Islet precursor cell (in vitro differentiated cells): ENCODE results near the gene SLC7A1.

Experiments
- DNase-seq: peaks from one replicate; pipeline ENCODE4 v3.0.0-alpha.2; 2018

Gene SLC7A1

DNA sequence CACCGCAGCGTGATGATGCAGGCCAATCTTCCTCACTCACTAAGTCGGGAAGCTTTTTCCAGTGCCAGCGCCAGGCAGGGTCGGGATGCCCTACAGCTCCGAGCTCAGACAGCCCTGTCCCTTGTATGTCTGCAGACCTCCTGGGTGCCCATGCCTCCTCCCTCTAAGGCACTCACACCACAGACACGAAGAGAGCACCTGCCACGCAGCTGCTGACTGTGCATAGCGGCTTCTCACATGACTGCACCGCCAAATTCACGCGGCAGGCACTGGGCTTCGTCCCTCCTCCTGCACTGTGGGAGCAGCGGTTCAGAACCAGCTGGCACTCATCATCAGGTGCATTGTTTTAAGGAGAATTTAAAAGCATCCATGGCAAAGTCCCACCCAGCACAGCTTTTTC is 88.1 kb downstream of the SLC7A1 start:
- no peak for DNase-seq

DNA sequence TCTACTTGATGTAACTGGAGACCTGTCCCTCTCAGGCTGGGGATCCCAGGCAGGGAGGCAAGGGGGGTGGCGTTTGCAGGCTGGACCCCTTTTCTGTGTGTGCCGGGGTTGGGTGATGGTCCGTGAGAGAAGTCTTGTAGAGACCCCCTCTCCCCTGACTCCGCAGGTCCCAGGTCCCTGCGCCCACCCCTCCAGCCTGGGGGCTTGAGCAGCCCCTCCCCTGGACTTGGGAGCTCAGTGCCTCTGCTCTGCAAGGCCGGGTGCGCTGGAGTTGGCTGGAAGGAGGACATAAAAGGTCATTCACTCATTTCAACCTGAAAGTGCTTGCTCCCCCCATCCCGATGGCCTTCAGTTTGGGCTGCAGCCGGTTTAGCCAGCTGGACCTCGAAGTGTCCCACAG is 89.5 kb downstream of the SLC7A1 start:
- DNase-seq, result no peak

GRCh38 chr13:29505511-29505910 is 90.0 kb downstream of the SLC7A1 start:
- no peak for DNase-seq

GRCh38 chr13:29504691-29505090 is 90.8 kb downstream of the SLC7A1 start:
- DNase-seq, result no peak

GRCh38 chr13:29503041-29503837 is 92.2 kb downstream of the SLC7A1 start:
- peak; percentile 85 for DNase-seq

DNA sequence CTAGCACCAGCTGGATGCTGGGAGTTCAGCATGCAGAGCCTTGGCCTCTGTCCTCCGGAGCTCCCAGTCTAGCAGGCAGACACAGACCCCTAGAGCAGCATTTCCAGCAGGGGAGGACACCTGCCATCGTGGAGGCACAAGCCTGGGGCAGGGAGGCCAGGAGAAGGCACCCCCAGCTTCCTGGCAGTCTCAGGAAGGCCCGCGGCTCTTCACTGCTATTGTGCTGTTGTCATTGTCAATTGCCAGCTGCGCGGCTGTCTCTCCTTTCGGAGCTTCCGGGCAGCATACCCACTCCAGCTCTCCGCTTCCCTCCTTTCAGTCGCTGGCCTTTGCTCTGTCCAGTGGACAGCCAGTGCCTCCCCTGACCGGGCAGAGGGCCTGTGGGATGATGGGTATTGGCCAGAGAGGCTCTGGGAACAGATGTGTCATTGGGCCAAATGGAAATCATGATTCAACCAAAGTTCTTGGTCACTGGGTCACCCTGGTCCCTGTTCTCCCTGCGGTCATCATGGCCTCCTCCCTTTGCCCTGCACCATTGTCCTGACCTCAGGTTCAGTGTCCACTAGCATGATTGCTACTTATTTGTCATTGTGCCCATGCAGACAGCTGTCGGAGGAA is 93.0 kb downstream of the SLC7A1 start:
- no peak for DNase-seq

DNA sequence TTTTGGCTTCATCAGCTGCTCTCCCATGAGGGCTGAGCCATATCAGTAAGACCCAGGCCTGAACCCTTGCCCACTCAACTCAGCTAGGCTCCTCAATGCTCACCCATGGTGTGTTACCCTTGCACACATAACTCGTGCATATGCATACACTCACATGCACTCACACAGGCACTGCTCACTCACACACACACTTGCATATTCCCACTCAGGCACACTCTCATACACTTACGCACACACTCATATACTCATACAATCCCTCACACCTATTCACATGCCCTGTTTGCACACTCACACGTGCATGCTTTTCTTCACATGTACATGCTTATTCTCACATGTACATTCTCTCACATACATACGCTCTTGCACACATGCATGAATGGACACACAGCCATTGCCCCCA is 93.8 kb downstream of the SLC7A1 start:
- DNase-seq, result no peak

DNA sequence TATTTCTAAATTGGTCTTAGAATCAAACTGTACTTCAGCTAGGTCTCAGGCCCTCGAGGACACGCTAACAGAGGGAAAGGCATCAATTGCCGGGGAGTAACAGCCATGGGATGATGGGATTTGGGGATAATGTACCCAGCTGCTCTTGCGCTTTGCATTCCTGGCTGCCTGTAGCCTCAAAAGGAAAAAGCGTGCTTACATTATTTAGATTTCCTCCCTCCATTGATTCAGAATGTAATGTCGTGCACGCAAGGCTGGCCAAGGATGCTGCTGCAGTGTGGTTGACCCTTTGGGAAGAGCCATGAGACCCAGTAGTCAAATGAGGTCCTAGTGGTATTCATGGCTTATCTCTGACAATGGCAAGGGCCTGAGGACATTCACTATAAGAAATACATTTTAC is 95.1 kb downstream of the SLC7A1 start:
- DNase-seq, result no peak

DNA sequence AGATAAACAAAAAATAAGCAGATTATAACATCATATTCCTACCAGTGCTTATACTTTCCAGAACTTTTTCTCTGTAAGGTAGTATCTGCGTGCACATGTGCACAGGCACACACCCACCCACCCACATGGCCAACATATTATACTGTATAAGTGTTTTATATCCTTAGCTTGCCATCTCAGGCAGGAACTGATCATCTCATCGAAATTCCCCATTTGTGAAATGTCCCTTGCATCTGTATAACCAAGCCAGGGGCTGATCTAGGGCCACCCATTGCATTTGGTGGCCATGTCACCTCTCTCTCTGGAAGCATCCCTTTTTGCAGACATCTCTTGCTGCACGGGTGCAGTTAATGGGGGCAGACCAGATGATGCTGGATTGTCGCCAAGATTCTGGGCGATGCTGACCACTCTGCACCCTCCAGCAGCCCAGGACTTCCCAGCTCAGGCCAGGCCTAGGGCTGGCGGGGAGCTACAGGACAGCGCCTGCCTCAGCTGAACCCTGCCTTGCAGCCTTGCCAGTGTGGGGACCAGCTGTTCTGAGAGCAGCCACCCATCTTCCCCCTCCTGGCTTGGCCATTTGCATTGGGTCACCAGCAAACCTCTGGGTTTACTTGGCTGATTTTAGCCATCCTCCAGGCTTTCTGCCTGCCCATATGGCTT is 95.9 kb downstream of the SLC7A1 start:
- no peak for DNase-seq

GRCh38 chr13:29498426-29499040 is 97.0 kb downstream of the SLC7A1 start:
- no peak for DNase-seq

DNA sequence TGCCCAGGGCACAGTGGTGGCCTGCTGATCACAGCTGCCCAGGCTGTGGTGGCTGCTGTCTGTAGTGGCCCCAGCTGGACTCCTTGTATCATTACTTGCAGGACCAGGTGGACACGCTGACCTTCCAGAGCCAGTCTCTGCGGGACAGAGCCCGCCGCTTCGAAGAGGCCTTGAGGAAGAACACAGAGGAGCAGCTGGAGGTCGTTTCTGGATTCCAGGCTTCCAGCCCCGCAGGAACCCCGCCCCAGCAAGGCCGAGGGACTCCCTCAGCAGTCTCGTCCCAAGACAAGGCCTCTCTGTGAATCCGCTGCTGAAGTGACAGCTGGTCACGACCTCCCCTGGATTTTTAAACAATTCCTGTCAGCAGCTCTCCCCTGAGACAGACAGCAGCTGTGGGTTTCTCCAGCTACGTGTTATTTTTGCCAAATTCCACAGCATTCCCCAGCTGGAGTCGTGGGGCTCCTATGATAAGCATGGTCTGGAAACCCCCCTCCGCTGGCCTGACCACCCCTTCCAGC is 98.3 kb downstream of the SLC7A1 start:
- peak; percentile 70 for DNase-seq

- peak; percentile 55 for DNase-seq
Observed at GRCh38 chr13:29496241-29496712, 99.2 kb downstream of the SLC7A1 start.

DNA sequence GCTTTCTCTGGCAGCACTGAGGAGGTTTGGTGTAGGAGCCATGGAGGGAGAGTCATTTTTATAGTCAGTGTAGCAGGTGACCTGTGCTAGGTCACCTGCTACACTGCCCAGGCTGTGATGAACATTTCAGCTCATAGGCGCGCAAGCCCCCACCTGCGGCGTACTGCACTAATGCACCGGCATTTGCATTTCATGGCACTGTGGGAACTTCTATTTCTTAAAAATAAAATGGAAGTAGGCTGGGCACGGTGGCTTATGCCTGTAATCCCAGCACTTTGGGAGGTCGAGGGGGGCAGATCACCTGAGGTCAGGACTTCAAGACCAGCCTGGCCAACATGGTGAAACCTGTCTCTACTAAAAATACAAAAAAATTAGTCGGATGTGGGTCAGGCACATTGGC is 101.0 kb downstream of the SLC7A1 start:
- no peak for DNase-seq

DNA sequence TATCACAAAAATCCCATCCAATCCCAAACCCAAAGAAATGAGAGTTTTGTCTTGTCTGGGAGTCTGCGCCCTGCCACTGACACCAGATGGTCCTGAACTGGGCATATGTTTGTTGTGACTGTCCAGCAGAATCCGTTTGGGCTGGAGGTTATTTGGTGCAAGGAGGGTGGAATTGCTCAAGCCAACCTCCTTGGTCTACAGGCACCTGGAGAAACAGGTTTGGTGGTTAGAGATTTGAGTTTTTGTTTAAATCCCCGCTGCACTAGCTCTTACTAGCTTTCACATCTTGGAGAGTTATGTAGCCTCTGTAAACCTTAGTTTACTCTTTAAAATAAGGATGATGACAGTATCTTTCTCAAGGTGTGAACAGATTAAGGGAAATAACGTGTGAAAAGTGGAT is 101.7 kb downstream of the SLC7A1 start:
- no peak for DNase-seq

- no peak for DNase-seq
Observed at GRCh38 chr13:29491248-29491647, 104.2 kb downstream of the SLC7A1 start.

GRCh38 chr13:29490561-29490885 is 105.0 kb downstream of the SLC7A1 start:
- DNase-seq, result no peak

- DNase-seq, result no peak
Observed at GRCh38 chr13:29489650-29490560, 105.6 kb downstream of the SLC7A1 start.

- DNase-seq, result no peak
Observed at GRCh38 chr13:29487466-29488454, 107.7 kb downstream of the SLC7A1 start.

DNA sequence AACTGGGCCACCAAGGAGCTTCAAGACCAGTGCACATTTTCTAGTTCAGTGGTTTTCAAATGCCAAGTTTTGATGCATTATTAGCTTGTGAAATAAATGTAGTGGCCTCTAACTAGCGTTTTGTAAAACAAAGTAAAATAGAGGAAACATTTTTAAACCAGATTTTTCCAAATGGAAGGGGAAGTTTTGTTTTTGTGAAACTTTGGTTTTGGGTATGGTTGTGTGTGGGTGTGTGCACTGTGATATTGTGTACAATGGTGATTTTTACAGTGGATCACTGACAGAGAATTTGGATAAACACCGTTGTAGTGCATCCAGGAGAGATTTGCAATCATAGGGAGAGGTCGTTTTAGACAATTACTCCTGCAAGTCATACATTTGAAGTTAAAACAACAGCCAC is 108.9 kb downstream of the SLC7A1 start:
- DNase-seq, result no peak

DNA sequence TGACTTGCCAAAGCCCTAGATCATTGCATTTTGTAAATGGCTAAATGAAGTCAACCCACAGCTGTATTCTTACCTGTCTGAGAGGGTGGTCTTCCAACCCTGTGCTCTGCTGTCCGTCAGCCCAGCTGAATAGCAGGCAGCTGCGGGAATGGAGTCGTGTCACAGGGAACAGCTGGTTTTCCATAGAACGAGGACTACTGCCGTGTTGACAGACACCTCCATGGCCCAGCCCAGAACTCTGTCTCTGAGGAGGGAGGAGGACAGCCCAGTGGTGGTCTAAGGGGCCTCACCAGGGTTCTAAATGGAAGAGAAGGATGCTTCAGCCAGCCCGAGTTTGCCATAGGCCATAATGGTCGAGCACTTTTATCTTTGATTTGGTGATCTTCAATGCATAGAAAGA is 110.7 kb downstream of the SLC7A1 start:
- DNase-seq, result no peak

- no peak for DNase-seq
Observed at GRCh38 chr13:29484236-29484635, 111.3 kb downstream of the SLC7A1 start.
